CD4-positive, alpha-beta T cell treated with Interleukin-15 for 1 hour (primary cell): ENCODE results near the gene NPL.

ENCODE experiments used
- DNase-seq: peaks from one replicate; pipeline ENCODE4 v3.0.0-alpha.2; 2020

The NPL gene

GRCh38 chr1:182875889-182876288, 86.3 kb downstream of the NPL start:
- DNase-seq: no peak

- DNase-seq: no peak
Observed at GRCh38 chr1:182877331-182877730, 87.8 kb downstream of the NPL start.

- no peak for DNase-seq
Observed at GRCh38 chr1:182877842-182878241, 88.3 kb downstream of the NPL start.
